Esophagus muscularis mucosa (tissue), 4 donors: Measurements from ENCODE around the gene CORO6. TPM values are rescaled to one million over a fixed set of nuclear protein-coding genes. Genes with fewer than 3 reads are reported as not detected.

Experiments used
- DNase-seq: peaks from one replicate; pipeline ENCODE4 v3.0.0-alpha.2; 2017; ENCODE audit errors: extremely low spot score
- H3K27ac ChIP-seq, 4 donors: fragments of 200-600 bp; sonication (generic); replicated peaks in 1 of 4; 1 replicate in 3 of 4; 2 replicates in 1 of 4; pipeline ENCODE4 v1.5.1; 2016 to 2019; ENCODE audit warnings: mild to moderate bottlenecking in 1 of 4
- H3K27me3 ChIP-seq, 4 donors: fragments of 200-600 bp; sonication (generic); one replicate each; pipeline versions ENCODE4 v1.5.1 to v1.6.0; 2016 to 2019
- H3K36me3 ChIP-seq, 4 donors: fragments of 200-600 bp; sonication (generic); one replicate each; pipeline ENCODE4 v1.5.1; 2016 to 2019
- H3K4me1 ChIP-seq, 4 donors: fragments of 200-600 bp; sonication (generic); one replicate each; pipeline ENCODE4 v1.5.1; 2016 to 2019
- H3K4me3 ChIP-seq, 4 donors: fragments of 200-600 bp; sonication (generic); 1 replicate in 2 of 4; 2 replicates in 2 of 4; pipeline ENCODE4 v1.5.1; 2016 to 2019; ENCODE audit warnings: mild to moderate bottlenecking in 4 of 4, moderate library complexity in 1 of 4
- H3K9me3 ChIP-seq, 4 donors: fragments of 200-600 bp; sonication (generic); 1 replicate in 3 of 4; 2 replicates in 1 of 4; pipeline ENCODE4 v1.5.1; 2016 to 2019
- CTCF ChIP-seq, 3 experiments: fragments of 200-600 bp in 2 of 3; fragments of 450-650 bp in 1 of 3; sonication (generic) in 2 of 3; IDR thresholded peaks; one replicate each; pipeline ENCODE4 v1.5.1; 2017 to 2019; ENCODE audit warnings: antibody characterized with exemption in 3 of 3, mild to moderate bottlenecking in 2 of 3, moderate library complexity in 1 of 3
- EP300 ChIP-seq: sonication (generic); formaldehyde crosslinking; IDR thresholded peaks from one replicate; pipeline ENCODE4 v1.6.1; 2017; ENCODE audit warnings: antibody characterized with exemption
- POLR2A ChIP-seq: fragments of 450-650 bp; IDR thresholded peaks from one replicate; pipeline ENCODE4 v1.6.1; 2017; ENCODE audit warnings: antibody characterized with exemption, moderate library complexity, mild to moderate bottlenecking, low read depth
- POLR2AphosphoS5 ChIP-seq, 2 donors: sonication (generic); formaldehyde crosslinking; IDR thresholded peaks; one replicate each; pipeline ENCODE4 v1.6.1; 2017; ENCODE audit warnings: antibody characterized with exemption in 2 of 2
- WGBS: methylation state at CpG from one replicate; pipeline ENCODE4 v1.1.5; 2018; 5-methylcytosine and 5-hydroxymethylcytosine counted together
- intact Hi-C: fragments of 100-400 bp; cut with DNase I; formaldehyde crosslinking; loops from one replicate; pipeline ENCODE4 v1.15.1; 2023
- total RNA-seq, 4 donors: library from RNA; depleted of rRNA; stranded (reverse); fragments of >200 nt; gene quantifications; one replicate each; pipeline versions ENCODE4 v1.1.0 to v1.2.1, GENCODE V29; 2016

The CORO6 gene
- total RNA-seq, 4 donors from 2014 or later = 43.7 to 67.7 (median 46.9) TPM

GRCh38 chr17:29612404-29613280 is 10.1 kb downstream of the CORO6 start:
- no peak for TF ChIP-seq CTCF (IDR thresholded peaks at IDR 0.05)
- no peaks in the 10 kb centered on the region for H3K9me3 ChIP-seq
- peaks cover 0 to 6% (median 0%) of the 10 kb centered on the region in 4 donors for H3K36me3 ChIP-seq
- H3K27me3 ChIP-seq = no peaks in the 10 kb centered on the region
- H3K27ac ChIP-seq = peak overlapping the region; percentile 42 to 70 (median 56)
- intact Hi-C loops = loop anchor here (10.0 kb wide), 1 partner anchor 162 kb away; no protein-coding TSS in a partner anchor
- peak overlapping the region; percentile 42 to 57 (median 45) for H3K4me3 ChIP-seq
- 57% methylated on average over 42 of the region's 85 CpGs for WGBS
- H3K4me1 ChIP-seq = peaks cover 50 to 52% (median 51%) of the 10 kb centered on the region in 4 donors
- no peak for DNase-seq

- WGBS = 97% methylated on average over 11 of the region's 12 CpGs
- Histone ChIP-seq H3K27me3 (no peaks in the 10 kb centered on the region), H3K9me3 (no peaks in the 10 kb centered on the region), H3K4me3 (no peak overlapping the region), H3K36me3 (peaks cover 0 to 6% (median 0%) of the 10 kb centered on the region in 4 donors), H3K27ac (no peak overlapping the region), H3K4me1 (peaks cover 44 to 46% (median 45%) of the 10 kb centered on the region in 4 donors)
- no peak for DNase-seq
- TF ChIP-seq EP300 (no peak), CTCF (IDR thresholded peaks at IDR 0.05) (no peak), POLR2AphosphoS5 (IDR thresholded peaks at IDR 0.05) (no peak), POLR2A (no peak)
- intact Hi-C loops = loop anchor here (10.0 kb wide), 1 partner anchor 163 kb away; no protein-coding TSS in a partner anchor
Measured at GRCh38 chr17:29612094-29612403, 10.7 kb downstream of the CORO6 start.

- Histone ChIP-seq H3K27ac (no peak overlapping the region), H3K27me3 (no peaks in the 10 kb centered on the region), H3K4me3 (no peak overlapping the region), H3K9me3 (no peaks in the 10 kb centered on the region), H3K4me1 (peaks cover 39 to 41% (median 40%) of the 10 kb centered on the region in 4 donors), H3K36me3 (peaks cover 0 to 6% (median 0%) of the 10 kb centered on the region in 4 donors)
- TF ChIP-seq POLR2A = no peak
- no peak for TF ChIP-seq EP300
- no peak for TF ChIP-seq CTCF (IDR thresholded peaks at IDR 0.05)
- no peak for TF ChIP-seq POLR2AphosphoS5 (IDR thresholded peaks at IDR 0.05)
- intact Hi-C loops = loop anchor here (10.0 kb wide), 1 partner anchor 163 kb away; no protein-coding TSS in a partner anchor
- DNase-seq = no peak
- WGBS = 99% methylated on average over 7 of the region's 11 CpGs
Measured at GRCh38 chr17:29611351-29612093, 11.2 kb downstream of the CORO6 start.

- no peak for DNase-seq
- Histone ChIP-seq H3K36me3 (peaks cover 0 to 6% (median 0%) of the 10 kb centered on the region in 4 donors), H3K9me3 (no peaks in the 10 kb centered on the region), H3K27me3 (no peaks in the 10 kb centered on the region), H3K4me3 (no peak overlapping the region), H3K27ac (no peak overlapping the region), H3K4me1 (peaks cover 28 to 30% (median 29%) of the 10 kb centered on the region in 4 donors)
- 81% methylated on average over 3 of the region's 3 CpGs for WGBS
- no peak for TF ChIP-seq EP300
- TF ChIP-seq CTCF (IDR thresholded peaks at IDR 0.05) = no peak
- no peak for TF ChIP-seq POLR2A
- no peak for TF ChIP-seq POLR2AphosphoS5 (IDR thresholded peaks at IDR 0.05)
- intact Hi-C loops = loop anchor here (10.0 kb wide), 1 partner anchor 164 kb away; no protein-coding TSS in a partner anchor
Measured at GRCh38 chr17:29610395-29610794, 12.3 kb downstream of the CORO6 start.
